ENCODE results near the gene LDAH.

The LDAH gene

DNA sequence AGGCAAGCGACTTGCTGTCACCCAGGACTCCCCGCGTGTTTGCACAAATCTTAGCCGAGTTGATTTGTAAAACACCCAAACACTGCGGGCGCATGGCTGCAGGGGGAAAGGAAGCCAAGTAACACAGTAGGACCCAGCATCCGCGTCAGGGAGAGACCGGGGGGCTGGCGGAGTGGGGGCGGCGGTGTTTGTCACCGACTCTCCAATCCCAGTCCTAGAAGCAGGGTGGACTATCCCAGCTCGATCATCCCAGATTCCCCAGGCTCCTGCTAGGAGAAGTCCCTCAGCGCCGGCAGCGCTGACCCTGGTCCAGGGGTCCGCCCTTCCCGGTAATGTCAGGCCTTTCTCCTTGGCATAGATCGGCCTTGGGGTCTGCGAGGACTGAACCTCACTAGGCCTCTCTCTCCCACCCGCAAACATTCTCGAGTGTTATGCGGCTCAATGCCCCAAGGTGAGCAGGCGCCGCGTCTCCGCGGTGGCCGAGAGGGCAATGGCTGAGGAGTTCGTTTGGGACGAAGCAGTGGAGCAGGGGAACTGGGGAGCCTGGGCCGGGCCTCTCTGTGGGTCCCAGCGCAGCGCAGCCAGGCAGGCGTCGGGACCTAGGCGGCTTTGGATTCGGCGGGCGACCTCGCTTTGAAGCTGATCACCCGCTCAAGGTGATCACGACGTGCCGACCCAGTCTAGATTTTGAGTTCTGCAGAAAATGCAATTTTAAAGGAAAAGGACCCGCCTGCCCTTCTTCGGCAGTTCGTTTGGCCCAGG is 157.5 kb downstream of the LDAH start:
- no peak for DNase-seq

DNA sequence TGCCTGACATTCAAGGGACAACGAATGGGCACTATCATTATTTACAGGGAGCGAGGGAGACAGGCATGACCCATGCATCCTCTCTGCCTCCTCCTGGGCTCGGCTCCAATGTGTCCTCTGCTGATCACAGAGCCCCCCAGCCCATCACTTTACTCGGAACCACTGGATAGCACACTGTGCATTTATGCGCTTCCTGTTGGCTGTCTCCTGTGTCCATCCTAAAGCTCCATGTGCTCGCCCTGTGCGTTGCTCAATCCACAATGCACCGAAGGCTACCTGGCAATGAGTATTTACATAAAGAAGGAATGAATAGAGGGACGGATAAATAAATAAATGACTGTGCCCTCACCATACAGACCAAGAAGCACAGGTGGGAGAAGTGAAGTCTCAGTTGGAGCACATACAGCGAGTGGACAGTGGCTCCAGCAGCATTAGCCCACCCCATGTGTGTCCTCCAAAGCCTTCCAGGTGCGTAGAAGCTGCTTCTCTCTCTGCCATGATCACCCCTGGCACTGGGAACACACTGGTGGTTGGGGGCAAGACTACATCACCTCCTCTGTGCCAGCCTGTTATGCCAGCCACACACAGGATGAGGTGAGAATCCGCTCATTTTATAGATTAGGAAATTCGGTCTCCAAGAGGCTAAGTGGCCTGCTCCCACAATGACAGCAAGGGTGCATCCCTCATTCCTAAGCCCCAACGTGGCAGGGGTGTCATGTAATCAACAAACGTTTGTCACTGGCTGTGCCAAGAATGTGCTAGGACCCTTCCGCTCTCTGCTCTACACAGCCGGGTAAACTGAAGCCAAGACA is 158.3 kb downstream of the LDAH start:
- DNase-seq: no peak

DNA sequence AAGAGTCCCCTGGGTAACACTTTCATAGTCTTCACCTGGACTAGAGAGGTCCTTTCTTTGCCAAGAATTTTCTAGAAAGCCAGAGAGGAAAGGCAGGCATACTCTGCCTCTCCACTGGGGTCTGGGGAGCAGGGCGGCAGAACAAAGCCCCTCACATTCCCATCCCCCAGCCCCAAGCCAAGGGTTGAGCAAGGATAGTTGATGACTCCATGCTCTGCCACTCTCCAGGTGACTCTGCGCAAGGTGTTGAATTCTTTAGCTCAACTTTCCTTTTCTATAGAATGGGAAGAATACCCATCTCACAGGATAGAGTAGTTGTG is 158.9 kb downstream of the LDAH start:
- no peak for DNase-seq

DNA sequence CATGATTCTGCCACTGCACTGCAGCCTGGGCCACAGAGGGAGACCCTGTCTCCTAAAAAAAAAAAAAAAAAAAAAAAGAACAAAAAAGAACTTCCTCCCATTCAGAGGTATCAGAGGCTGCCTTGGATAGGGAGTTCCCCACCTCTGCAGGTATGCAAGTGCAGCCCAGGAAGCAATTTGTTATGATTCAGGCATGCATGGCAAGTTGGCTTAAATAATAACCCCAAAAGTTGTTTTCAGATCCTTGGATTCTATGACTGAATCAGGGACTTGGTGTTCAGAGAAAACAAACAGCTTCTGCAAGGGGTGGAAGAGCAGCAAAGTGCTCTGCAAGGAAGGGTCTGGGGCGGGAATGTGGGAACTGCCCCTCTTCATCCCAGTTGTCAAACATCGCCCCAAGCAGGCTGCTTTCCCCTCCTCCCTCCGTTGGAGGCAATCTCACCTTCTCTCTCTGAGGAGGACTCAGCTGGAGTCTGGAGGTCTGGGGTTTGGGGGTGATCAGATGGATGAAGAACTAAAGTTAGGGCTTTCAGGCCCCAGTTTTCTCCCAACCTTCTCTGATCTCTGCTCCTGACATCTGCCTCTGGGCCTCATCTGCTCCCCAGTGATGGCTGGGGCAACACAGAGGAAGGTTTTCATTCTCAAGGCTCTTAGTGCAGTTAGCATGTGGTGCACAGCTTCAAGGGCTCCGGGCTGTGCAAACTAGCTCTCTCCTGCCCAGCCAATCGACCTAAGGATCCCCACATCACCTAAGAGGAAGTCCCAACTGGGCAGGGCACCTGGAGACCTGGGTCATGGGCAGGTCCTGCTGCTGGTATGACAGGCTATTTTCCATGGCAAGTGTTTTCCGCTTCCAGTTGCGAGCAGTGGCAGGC is 159.5 kb downstream of the LDAH start:
- no peak for DNase-seq

DNA sequence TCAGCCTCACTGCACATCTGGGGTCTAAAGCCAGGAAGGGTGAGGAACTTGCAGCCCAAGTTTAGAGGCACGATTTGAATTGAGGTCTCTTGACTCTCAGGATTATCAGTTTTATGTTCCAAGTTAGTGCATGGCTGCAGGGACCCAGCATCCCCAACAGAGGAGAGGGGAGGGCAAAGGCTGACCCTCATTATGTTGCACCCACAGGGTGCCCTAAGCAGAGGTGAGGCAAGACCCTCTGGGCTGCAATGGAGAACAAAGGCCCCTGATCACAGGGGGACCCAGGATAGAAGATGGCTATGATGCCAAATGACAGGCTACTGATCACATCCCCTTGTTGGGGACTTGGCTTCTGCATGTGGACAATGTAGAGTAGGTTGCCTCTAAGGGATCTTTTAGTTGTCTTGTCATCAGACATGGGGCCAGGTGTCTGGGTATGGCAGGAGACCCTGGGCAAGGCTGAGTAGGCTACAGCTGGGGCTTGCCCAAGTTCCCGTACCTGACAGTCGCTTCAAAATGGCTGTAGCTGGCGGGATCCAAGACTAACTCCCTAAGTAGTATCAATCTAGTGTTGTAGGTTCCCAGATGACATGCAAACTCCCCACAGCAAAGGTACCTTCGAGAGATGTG is 160.5 kb downstream of the LDAH start:
- DNase-seq: no peak

DNA sequence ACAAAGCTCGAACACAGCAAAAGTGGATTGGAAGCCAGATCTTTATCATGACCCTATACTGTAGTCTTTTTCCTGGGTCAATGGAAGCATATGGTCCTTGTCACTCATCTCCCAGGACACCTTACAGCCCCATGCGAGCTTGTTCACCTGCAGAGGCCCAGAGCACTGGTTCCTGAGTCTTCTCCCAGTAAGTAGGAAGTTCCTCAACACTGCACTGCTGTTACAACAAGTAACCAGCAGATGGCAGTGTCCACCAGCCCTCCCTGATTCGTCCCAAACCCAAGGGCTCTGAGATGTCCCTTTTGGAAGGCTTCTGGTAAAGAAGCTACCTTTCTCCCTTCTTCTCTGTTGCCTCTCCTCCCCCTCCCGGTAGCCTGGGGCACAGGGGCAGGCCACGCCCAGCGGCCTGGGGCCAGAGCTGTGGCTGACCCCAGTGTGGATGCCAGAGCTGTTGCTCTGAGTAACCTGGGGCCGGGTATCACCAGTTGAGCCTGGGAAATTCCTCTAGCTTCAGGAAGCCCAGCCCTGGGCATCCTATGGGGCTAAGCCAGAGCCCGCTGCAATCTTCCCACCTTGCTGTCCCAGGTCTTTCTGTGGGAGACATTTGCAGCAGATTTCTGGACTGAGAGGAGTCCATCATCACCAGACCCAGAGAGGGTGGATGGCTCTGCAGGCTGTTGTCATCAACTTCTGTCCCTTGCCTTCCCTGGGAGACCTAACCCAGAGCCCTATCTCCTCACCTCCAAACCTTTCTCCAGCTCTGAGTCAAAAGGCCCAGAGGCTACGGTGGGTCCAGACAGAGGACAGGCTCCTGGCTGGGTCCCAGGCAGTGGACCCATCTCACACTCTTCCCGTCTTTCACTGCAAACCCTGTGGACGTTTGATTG is 161.2 kb downstream of the LDAH start:
- DNase-seq: peak; percentile 57

DNA sequence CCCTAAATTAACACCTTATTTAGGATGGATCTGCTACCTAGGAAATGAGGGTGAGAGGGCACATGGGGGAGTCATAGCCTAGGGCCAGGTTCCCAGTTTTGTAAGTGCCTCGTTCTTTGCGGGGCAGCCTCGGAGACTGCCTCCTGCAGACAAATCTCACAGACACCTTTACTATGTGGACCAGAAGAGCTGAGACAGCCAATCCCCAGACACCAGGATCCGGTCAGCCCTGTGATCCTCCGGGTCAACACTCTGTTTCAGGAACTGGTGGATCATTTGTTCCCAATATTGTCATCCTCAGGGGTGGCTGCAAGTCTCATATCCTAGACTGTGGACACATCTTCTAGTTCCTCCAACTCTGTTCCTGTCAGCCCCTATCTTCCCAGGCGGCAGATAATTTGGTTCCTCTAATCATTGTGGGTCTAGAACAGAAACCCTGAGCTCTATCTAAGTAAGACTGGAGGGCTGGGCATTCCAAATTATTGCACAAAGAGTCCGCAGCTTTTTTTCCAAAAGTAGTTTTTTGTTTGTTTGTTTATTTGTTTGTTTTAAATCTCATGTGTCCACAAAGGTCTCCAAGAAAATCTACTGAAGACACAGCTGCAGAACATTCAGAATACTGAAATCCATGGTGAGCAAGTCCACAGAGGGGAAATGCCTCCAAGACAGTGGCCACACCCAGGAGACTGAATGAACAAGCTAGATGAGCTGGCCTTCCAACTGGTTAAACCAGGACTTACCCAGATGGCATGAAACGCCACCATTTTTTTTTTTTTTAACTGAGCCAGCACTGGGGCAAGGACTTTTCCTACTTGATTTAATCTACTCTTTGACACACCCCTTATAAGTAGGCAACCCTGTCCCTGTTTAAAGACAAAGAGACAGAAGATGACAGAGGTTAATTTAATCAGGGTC is 162.1 kb downstream of the LDAH start:
- no peak for DNase-seq

DNA sequence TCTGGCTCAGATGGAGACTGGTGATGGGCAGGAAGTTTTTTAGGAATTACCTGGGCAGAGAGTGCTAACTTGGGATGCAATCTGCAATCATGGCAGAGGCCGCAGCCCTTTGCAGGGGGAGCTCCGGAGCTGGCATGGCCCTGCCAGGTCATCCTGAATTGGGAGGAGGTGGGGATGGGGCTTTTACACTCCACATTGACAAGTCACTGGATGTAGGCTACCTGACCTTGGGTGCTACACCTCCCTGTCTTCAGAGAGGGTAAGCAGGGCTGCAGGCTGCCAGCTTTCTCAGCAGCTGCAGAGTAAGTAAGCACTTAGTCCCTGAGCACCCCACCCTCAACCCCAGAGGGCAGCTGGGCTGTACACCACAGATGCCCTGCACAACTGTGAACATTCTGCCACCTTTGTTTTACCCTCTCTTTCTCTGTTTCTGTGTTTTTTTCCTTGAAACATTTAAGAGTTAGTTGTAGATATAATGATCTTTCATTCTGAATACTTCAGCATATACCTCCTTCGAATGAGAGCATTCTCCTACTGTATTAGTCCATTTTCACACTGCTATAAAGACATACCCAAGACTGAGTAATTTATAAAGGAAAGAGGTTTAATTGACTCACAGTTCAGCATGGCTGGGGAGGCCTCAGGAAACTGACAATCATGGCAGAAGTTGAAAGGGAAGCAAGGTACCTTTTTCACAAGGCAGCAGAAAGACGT is 165.2 kb downstream of the LDAH start:
- no peak for DNase-seq

DNA sequence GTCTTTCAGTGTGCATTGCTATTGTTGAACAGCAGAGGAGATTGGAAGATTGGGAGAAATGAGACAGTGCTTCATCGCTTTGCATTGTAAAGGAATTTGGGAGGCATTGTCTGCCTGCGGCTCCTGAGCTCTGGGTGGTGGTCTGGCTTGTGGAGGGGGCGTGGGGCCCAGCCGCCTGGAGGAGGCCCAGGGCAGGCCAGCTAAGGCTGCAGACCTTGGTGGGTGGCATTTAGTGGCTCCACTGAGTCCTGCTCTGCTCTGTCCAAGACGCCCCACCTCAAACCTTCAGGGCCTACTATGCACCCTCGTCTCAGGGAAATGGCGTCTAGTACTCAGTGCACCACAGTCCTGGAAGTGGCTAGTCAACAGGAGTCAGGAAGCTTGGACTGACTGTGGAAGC is 166.3 kb downstream of the LDAH start:
- DNase-seq: no peak

DNA sequence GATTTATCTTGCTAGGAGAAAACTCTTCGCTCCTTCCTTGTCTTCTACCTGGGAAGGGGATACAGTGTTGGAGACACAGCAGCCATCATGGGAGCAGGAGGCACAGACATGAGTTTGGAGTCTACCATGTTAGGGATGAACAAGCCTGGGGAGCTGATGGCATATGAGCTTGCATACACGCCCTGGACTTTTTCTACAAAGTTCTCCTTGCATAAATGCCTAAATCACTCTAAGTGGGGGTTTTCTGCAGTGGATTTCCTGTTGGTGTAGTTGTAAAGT is 168.4 kb downstream of the LDAH start:
- no peak for DNase-seq

DNA sequence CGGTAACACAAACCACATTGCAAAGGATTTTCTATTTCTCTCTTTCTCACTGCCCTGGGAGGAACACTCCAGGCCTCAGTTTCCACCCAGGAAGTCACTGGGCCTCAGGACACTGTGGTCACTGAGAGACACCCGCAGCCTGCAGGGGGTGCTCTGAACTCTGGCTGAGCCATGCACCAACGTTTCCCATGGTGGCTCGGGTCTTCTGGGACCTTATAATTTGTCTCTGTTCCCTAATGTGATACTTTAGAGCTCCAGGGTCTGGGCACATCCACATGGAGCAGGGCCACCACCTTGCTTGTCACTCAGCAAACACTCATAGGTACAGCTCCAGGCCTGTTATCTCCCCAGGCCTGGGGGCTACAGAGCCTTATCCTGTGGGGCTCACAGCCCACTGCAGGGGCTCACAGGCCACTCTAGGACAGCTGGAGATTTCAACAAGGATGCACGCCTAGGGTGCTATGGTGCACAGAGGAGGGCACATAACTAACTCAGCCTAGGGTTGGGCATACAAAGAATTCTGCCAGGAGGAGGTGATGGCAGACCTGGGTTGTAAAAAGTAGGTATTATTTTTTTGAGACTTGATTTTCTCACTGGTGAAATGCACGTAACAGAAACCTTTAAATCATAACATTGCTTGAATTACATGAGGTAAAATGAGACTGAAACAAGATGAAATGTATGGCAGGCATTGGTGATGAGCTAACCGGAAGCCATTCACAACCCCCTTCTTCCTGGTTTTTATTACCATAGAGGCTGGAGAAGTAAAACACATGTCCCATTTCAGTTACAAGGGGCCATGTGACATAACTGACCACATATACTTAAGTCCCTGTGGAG is 169.0 kb downstream of the LDAH start:
- no peak for DNase-seq

DNA sequence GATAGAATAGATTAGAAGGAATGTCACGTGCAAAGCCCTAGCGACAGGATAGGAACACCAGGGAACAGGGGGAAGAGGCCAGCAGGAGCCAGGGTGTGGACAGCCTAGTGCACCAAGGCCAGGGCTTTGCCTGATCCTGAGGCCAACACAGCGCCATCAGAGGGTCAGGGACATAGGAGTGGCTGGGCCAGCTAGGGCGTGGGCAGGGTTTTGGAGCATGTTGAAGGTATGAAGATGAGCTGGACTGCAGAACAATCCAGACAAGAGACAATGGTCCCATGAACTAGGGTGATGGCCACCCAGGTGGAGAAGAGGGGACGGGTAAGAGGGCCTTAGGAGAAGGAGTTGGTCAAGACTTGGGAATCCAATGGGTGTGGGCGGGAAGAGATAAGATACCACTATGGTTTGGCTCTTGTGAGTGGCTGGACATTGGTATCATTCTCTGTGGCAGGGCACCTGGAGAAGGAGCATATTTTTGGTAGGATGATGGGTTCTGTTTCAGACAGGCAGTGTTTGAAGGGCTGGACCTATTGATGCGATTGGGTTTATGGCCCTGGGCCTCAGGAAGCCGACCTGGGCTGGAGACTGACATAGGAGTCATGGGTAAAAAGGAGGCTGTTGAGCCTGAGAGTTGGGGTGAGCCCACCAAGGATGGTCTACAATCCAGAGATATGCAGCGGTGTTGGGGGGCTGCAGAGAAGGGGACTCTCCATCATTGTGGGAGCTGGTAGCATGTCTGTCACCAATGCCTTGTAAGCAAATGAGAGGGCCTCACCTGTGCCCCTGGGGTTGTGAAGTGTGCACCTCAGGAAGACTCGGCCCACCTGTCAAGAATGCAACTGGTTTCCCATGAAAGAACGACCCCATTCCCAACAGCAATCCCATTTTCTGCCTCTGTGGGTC is 170.0 kb downstream of the LDAH start:
- DNase-seq: no peak

DNA sequence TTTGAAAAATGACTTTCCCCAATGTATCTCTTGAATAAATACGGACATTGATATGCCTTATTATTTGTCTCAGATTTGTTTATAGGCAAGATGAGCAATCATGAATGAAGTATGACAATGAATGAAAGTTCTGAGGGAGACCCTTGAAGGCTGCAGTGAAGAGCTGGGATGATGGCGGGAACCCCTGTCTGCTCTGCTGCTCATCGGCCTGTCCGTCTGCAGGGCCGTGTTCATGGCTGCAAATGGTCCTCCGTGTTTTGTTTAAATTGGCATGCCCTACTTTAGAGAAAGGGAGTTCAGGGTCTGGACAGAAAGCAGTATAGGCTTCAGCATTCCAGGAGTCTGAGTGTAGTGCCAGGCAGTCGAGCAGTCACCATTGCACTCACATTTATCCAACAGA is 170.8 kb downstream of the LDAH start:
- no peak for DNase-seq

DNA sequence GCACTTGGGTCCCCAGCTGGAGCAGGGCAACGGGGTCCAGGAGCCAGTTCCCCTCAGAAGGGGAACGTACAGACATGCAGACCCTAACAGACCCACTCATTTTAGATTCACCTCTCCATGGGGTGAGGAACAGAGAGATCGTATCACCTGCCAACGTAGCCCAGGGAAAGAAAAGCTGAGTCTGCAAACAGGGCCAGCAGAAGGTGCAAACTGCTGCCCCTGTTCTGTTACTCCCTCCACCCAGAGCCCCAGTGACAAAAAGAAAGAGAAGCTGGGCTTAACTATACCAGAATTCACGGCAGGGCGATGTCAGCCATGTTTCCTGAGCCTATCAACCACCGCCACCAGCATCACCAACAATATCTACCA is 171.2 kb downstream of the LDAH start:
- no peak for DNase-seq

DNA sequence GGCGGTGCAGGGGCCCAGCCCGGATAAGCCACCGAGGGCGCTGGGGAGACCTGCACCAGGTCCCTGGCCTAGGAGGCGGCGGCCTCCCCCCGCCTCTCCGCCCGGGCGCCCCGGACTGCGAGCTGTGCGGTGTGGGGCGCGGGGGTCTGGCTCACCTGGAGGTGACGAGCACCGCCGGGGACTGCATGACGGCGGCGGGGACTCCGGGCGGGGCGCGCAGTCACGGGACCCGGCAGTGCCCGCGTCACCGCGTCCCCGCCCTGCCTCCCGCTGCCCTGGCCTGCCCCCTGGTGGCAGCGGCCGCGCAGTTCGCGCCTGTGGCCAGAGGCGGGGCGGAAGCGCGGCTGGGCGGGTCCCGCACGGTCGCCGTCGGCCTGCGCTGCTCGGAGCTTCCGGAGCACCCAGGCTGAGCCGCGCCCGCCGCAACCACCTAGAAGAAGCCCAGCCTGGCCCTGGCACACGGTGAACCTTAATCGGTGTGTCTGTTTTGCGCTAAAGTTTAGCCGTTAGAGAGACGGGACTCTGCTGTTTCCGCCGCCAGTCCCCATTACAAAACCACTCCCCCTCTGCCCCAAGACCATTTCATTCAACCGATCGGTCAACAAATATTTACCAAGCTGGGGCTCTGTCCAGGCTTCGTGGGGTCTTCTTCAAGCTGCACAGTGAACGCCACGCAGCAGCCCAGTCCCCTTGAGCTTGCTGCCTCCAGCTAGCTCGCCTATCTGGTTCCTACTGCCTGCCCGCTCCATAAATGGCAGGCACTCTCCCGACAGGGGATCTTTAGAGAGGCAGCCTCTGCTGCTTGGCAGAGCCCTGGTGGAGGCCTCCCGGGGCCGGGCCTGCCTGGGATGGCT is 171.8 kb downstream of the LDAH start, which contains the start of gene HS1BP3:
Gene HS1BP3 (minus strand): TSS at position 222 of the 854 bp plus-strand sequence. CDS start 35 bp downstream, at position 187.
- peak; percentile 86 for DNase-seq

DNA sequence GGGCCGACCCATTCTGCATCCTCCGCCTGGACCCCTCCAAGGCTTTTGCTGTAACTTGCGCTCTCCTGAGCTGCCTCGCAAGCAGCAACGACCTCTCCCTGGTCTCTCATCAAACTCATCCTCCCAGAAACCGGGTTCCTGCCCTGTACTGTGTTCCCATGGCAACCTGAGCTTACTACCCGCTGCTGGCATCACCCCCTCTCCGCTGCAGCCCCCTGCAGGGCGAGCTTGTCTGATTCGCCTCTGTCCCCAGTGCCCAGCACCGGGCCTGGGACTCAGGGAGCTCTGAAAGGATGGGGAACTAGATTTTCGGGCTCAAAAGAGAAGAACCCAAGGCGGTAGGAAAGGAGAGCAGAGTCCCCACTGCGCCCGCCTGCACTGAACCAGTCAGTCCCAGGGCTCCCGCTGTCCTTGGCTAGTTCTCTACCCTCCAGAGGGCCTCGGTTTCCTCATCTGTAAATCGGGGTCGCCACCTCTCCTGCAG is 172.5 kb downstream of the LDAH start:
- no peak for DNase-seq

DNA sequence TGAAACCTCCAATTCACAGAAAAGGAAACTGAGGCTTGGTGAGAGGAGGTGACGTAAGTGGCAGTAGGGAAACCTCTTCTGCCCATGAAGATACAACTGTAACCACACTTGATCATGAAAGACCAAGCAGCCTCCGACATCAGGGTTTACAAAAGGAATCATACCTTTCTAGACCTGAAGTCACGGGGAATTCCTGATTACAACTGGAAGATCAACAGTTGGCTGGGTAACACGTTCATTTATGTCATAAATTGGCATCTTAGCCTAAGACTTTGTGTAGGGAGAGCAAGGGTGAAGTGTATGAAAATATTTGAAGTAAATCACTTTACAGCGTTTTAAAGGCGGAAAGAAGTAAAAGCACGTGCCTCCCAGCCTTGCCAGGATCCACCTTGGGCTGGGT is 172.9 kb downstream of the LDAH start:
- no peak for DNase-seq

Data from stimulated activated CD4-positive, alpha-beta T cell treated with anti-CD3 and anti-CD28 coated beads, Interleukin-12 subunit alpha, Interleukin-12 subunit beta, amount 100 ng/mL, for 4 hours (primary cell).